ENCODE data around the gene ZNHIT3. TPM values are rescaled to one million over a fixed set of nuclear protein-coding genes. Genes with fewer than 3 reads are reported as not detected.

Gene ZNHIT3
- total and polyA plus RNA-seq, 3 donors from 2014 or later, result 45.8 to 123 (median 46.0) TPM

DNA sequence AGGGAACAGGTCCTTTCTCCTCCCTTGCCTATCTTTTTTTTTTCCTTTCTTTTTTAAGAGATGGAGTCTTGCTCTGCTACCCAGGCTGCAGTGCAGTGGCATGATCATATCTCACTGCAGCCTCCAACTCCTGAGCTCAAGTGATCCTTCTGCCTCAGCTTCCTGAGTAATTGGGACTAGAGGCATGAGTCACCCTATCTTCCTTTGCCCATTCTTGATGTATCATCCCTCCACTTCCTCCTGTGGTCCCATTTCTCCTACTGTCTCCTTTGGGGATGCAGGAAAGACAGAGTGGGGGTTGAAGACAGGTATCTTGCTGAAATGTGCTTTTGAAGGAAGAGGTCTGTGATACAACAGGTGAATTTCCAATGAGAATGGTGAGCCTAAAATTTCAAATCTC is 42.6 kb downstream of the ZNHIT3 start:
- H3K36me3 ChIP-seq (ENCODE audit: low read depth, missing control alignments), result no peaks in the 10 kb centered on the region
- H3K9me3 ChIP-seq, result no peaks in the 10 kb centered on the region
- no peak overlapping the region for H3K4me3 ChIP-seq
- peaks cover 3% of the 10 kb centered on the region for H3K4me1 ChIP-seq
- no peak for DNase-seq
- no peaks in the 10 kb centered on the region for H3K27me3 ChIP-seq
- TF ChIP-seq, protein P1, sequence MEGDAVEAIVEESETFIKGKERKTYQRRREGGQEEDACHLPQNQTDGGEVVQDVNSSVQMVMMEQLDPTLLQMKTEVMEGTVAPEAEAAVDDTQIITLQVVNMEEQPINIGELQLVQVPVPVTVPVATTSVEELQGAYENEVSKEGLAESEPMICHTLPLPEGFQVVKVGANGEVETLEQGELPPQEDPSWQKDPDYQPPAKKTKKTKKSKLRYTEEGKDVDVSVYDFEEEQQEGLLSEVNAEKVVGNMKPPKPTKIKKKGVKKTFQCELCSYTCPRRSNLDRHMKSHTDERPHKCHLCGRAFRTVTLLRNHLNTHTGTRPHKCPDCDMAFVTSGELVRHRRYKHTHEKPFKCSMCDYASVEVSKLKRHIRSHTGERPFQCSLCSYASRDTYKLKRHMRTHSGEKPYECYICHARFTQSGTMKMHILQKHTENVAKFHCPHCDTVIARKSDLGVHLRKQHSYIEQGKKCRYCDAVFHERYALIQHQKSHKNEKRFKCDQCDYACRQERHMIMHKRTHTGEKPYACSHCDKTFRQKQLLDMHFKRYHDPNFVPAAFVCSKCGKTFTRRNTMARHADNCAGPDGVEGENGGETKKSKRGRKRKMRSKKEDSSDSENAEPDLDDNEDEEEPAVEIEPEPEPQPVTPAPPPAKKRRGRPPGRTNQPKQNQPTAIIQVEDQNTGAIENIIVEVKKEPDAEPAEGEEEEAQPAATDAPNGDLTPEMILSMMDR (IDR thresholded peaks at IDR 0.05), result no peak
- TF ChIP-seq POLR2A (IDR thresholded peaks at IDR 0.05), result no peak
- intact Hi-C loops (cut with DNase I; ENCODE audit: low total_unique reads), result no loop called here
- no peak overlapping the region for H3K27ac ChIP-seq

GRCh38 chr17:36532435-36532975 is 46.0 kb downstream of the ZNHIT3 start:
- no peak overlapping the region for H3K4me3 ChIP-seq
- peaks cover 8% of the 10 kb centered on the region for H3K4me1 ChIP-seq
- no peak overlapping the region for H3K27ac ChIP-seq
- H3K27me3 ChIP-seq, result no peaks in the 10 kb centered on the region
- H3K36me3 ChIP-seq (ENCODE audit: low read depth, missing control alignments), result no peaks in the 10 kb centered on the region
- 78 to 93% methylated on average over 2 of the region's 2 CpGs for WGBS, 2 donors
- intact Hi-C loops (cut with DNase I; ENCODE audit: low total_unique reads), result no loop called here
- TF ChIP-seq, protein P1 (IDR thresholded peaks at IDR 0.05), result no peak
- TF ChIP-seq POLR2A (IDR thresholded peaks at IDR 0.05), result no peak
- H3K9me3 ChIP-seq, result no peaks in the 10 kb centered on the region
- DNase-seq, result no peak

GRCh38 chr17:36533935-36534839 is 47.7 kb downstream of the ZNHIT3 start:
- H3K27me3 ChIP-seq, result no peaks in the 10 kb centered on the region
- no peaks in the 10 kb centered on the region for H3K9me3 ChIP-seq
- peaks cover 8% of the 10 kb centered on the region for H3K4me1 ChIP-seq
- DNase-seq, result peak; percentile 72
- intact Hi-C loops (cut with DNase I; ENCODE audit: low total_unique reads), result no loop called here
- H3K27ac ChIP-seq, result peak overlapping the region; percentile 86 to 88
- TF ChIP-seq POLR2A (IDR thresholded peaks at IDR 0.05), result no peak
- TF ChIP-seq, protein P1 (IDR thresholded peaks at IDR 0.05), result peak in 2 of 3 experiments; percentile 32 to 46
- peak overlapping the region; percentile 83 to 89 for H3K4me3 ChIP-seq
- no peaks in the 10 kb centered on the region for H3K36me3 ChIP-seq (ENCODE audit: low read depth, missing control alignments)
- WGBS, 2 donors, result 4 to 5% methylated on average over 39 to 48 of the region's 48 CpGs

DNA sequence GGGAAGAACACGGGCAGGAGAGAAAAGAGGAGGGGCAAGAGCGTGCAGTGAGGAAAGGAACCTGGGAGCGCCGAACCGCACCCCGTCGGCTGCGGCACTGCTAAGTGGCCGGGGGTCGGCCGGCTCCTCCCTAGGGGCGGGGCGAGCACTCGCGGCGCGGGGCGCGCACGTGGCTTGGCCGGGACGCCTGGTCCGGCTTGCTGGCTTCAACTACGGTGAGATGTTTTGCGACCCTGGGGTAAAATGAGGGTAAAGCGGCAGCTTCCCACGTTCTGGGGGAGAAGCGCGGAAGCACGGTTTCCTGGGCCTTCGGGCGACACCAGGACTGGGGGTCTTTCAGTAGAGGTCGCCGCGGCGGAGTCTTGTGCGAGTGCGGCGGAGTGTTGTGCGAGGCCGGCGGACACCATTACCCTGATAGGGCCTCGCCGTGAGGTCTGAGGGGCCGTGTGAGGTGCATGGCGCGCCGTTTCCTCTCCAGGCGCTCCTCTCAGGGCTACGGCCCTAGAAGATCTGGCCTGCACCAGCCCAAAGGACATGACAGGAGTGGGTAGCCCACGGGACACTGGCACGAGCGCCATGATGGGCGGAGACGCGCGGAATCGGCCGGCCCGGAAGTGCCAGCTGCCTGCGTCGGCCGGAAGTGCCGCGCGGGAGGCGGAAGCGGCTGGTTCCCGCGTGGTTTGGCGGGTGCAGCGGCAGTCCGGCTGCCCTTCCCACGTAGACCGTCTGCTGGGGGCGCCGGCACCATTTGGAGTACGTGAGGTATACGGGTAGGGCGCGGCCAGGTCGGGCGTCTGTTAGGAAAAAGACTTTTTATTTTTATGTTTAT is 48.6 kb downstream of the ZNHIT3 start, which contains the start of the genes MYO19 and PIGW:
Gene MYO19, minus strand, starts transcription at position 29 of the 829 bp plus-strand sequence. CDS start 2,330 bp downstream, outside the sequence.
Gene PIGW, plus strand, starts transcription at position 148 of the 829 bp plus-strand sequence. CDS start 2,115 bp downstream, outside the sequence.
- H3K4me1 ChIP-seq, result peaks cover 8% of the 10 kb centered on the region
- H3K27ac ChIP-seq, result peak within 1 kb of the TSS; percentile 86 to 88
- no peaks in the 10 kb centered on the region for H3K27me3 ChIP-seq
- 0% methylated on average over 14 to 76 of the region's 83 CpGs for WGBS, 2 donors
- DNase-seq, result peak; percentile 89
- H3K36me3 ChIP-seq (ENCODE audit: low read depth, missing control alignments), result no peaks in the 10 kb centered on the region
- peak within 1 kb of the TSS; percentile 83 to 89 for H3K4me3 ChIP-seq
- no peaks in the 10 kb centered on the region for H3K9me3 ChIP-seq
- TF ChIP-seq, protein P1 (IDR thresholded peaks at IDR 0.05), result peak in 1 of 3 experiments; percentile 9
- TF ChIP-seq POLR2A (IDR thresholded peaks at IDR 0.05), result no peak
- intact Hi-C loops (cut with DNase I; ENCODE audit: low total_unique reads), result no loop called here

All from testis (tissue), 3 donors.